SU-DHL-6 (cell line): ENCODE measurements around the gene CABP4.
A peak's percentile ranks its signal among the peaks of the same experiment; 100 is the strongest.

Source experiments
- H2AFZ ChIP-seq: fragments of 200-600 bp; sonication (generic); 2 replicates; pipeline ENCODE4 v1.6.1; 2014; ENCODE audit warnings: low read depth, mild to moderate bottlenecking, moderate library complexity, mixed read lengths, antibody characterized with exemption, low read length; ENCODE audit not compliant: severe bottlenecking
- H3F3A ChIP-seq: fragments of 200-600 bp; shearing (Covaris generic); 2 replicates; pipeline ENCODE4 v1.6.0; 2016; ENCODE audit warnings: antibody characterized with exemption, mild to moderate bottlenecking; ENCODE audit not compliant: insufficient read depth
- H3K27ac ChIP-seq: fragments of 200-600 bp; sonication (generic); 2 replicates; pipeline ENCODE4 v1.5.1; 2016; ENCODE audit warnings: low read depth, mild to moderate bottlenecking, low read length, moderate library complexity, mixed read lengths
- H3K27me3 ChIP-seq: fragments of 200-600 bp; sonication (generic), shearing (Covaris generic); 2 replicates; pipeline ENCODE4 v1.6.0; 2014; ENCODE audit warnings: mild to moderate bottlenecking, low read length
- H3K36me3 ChIP-seq: fragments of 200-600 bp; sonication (generic); 2 replicates; pipeline ENCODE4 v1.6.1; 2014; ENCODE audit warnings: mild to moderate bottlenecking, low read length, mixed read lengths
- H3K4me2 ChIP-seq: fragments of 300-600, 200-600 bp; shearing (Covaris generic), sonication (generic); 2 replicates; pipeline ENCODE4 v1.6.0; 2014; ENCODE audit warnings: low read length, low read depth, mild to moderate bottlenecking; ENCODE audit not compliant: poor library complexity, severe bottlenecking
- H3K4me3 ChIP-seq: fragments of 200-600 bp; sonication (generic); 2 replicates; pipeline ENCODE4 v1.5.1; 2014; ENCODE audit warnings: antibody characterized with exemption, low read length, mild to moderate bottlenecking, mixed read lengths; ENCODE audit not compliant: insufficient read depth, poor library complexity, severe bottlenecking
- H3K79me2 ChIP-seq: fragments of 200-600 bp; sonication (generic); 2 replicates; pipeline ENCODE4 v1.6.1; 2014; ENCODE audit warnings: mild to moderate bottlenecking, low read length, moderate library complexity; ENCODE audit not compliant: insufficient read depth
- H3K9ac ChIP-seq: fragments of 200-600 bp; sonication (generic); 2 replicates; pipeline ENCODE4 v1.7.0; 2014; ENCODE audit warnings: mild to moderate bottlenecking, low read length
- H3K9me2 ChIP-seq: fragments of 200-600 bp; sonication (generic); replicated peaks from 2 replicates; pipeline ENCODE4 v1.6.1; 2014; ENCODE audit warnings: low read length; ENCODE audit not compliant: insufficient read depth
- H3K9me3 ChIP-seq: fragments of 200-600 bp; sonication (generic); 2 replicates; pipeline ENCODE4 v1.6.1; 2014; ENCODE audit warnings: low read length, mixed read lengths; ENCODE audit not compliant: insufficient read depth
- H4K20me1 ChIP-seq: fragments of 200-600 bp; sonication (generic); 2 replicates; pipeline ENCODE4 v1.6.1; 2014; ENCODE audit warnings: low read depth, mild to moderate bottlenecking, antibody characterized with exemption, low read length, moderate library complexity, mixed read lengths
- CTCF ChIP-seq: fragments of 200-600 bp; sonication (generic); IDR thresholded peaks from one replicate; pipeline ENCODE4 v1.5.1; 2017; ENCODE audit warnings: antibody characterized with exemption, mild to moderate bottlenecking, low read length, moderate library complexity; ENCODE audit not compliant: insufficient read depth, poor library complexity, severe bottlenecking
- EZH2phosphoT487 ChIP-seq: fragments of 200-600 bp; sonication (generic), shearing (Covaris generic); conservative IDR thresholded peaks from 2 replicates; pipeline ENCODE4 v1.6.1; 2018; ENCODE audit warnings: mild to moderate bottlenecking, antibody characterized with exemption, low read length, moderate library complexity, mixed read lengths

Gene CABP4

GRCh38 chr11:67455054-67455453 is at the start of gene CABP4:
CABP4 (plus strand) TSS chr11:67455354; CDS start chr11:67455424, 70 bp downstream.
- H4K20me1 ChIP-seq = no peaks in the 10 kb centered on the region
- H3K27me3 ChIP-seq = no peaks in the 10 kb centered on the region
- no peak within 1 kb of the TSS for H2AFZ ChIP-seq
- peaks cover 16% of the 10 kb centered on the region for H3F3A ChIP-seq
- no peak for TF ChIP-seq CTCF
- TF ChIP-seq EZH2phosphoT487 = no peak
- no peak within 1 kb of the TSS for H3K4me3 ChIP-seq
- H3K9ac ChIP-seq = no peak within 1 kb of the TSS
- no peaks in the 10 kb centered on the region for H3K36me3 ChIP-seq
- no peaks in the 10 kb centered on the region for H3K9me2 ChIP-seq
- H3K27ac ChIP-seq = no peak within 1 kb of the TSS
- no peaks in the 10 kb centered on the region for H3K9me3 ChIP-seq
- no peak within 1 kb of the TSS for H3K4me2 ChIP-seq
- H3K79me2 ChIP-seq = no peaks in the 10 kb centered on the region

GRCh38 chr11:67405688-67406339 is 49.3 kb upstream of the CABP4 start:
- no peak for TF ChIP-seq EZH2phosphoT487
- TF ChIP-seq CTCF = no peak
- peaks cover 7% of the 10 kb centered on the region for H3K79me2 ChIP-seq
- no peaks in the 10 kb centered on the region for H3K27me3 ChIP-seq
- H3K27ac ChIP-seq = peak overlapping the region; percentile 87
- no peaks in the 10 kb centered on the region for H4K20me1 ChIP-seq
- no peak overlapping the region for H2AFZ ChIP-seq
- peak overlapping the region; percentile 79; the same call in 1 of the 2 replicates for H3K9ac ChIP-seq
- no peaks in the 10 kb centered on the region for H3K36me3 ChIP-seq
- no peaks in the 10 kb centered on the region for H3K9me2 ChIP-seq
- peak overlapping the region; percentile 83 for H3K4me2 ChIP-seq
- H3F3A ChIP-seq = peaks cover 50% of the 10 kb centered on the region
- no peaks in the 10 kb centered on the region for H3K9me3 ChIP-seq
- no peak overlapping the region for H3K4me3 ChIP-seq

- H3K9me3 ChIP-seq = no peaks in the 10 kb centered on the region
- H3K4me3 ChIP-seq = no peak overlapping the region
- no peaks in the 10 kb centered on the region for H3K9me2 ChIP-seq
- H3F3A ChIP-seq = peaks cover 50% of the 10 kb centered on the region
- peaks cover under 1% of the 10 kb centered on the region for H3K79me2 ChIP-seq
- H3K4me2 ChIP-seq = peak overlapping the region; percentile 83
- no peaks in the 10 kb centered on the region for H3K36me3 ChIP-seq
- no peaks in the 10 kb centered on the region for H3K27me3 ChIP-seq
- TF ChIP-seq EZH2phosphoT487 (no peak), CTCF (no peak)
- H3K27ac ChIP-seq = peak overlapping the region; percentile 88
- H2AFZ ChIP-seq = no peak overlapping the region
- H3K9ac ChIP-seq = no peak overlapping the region
- no peaks in the 10 kb centered on the region for H4K20me1 ChIP-seq
Measured at GRCh38 chr11:67406420-67406968, 48.7 kb upstream of the CABP4 start.
